K562 (cell line): ENCODE measurements around the gene STK36. TPM values are rescaled to one million over a fixed set of nuclear protein-coding genes. Genes with fewer than 3 reads are reported as not detected.

ENCODE experiments used
- ARID1B ChIP-seq: fragments of 450-650 bp; IDR thresholded peaks from 2 replicates; pipeline ENCODE4 v1.6.1; 2016; ENCODE audit warnings: antibody characterized with exemption, mild to moderate bottlenecking, inconsistent platforms
- CXXC5 ChIP-seq: fragments of 250-450 bp; sonication (Bioruptor Pico); IDR thresholded peaks from 2 replicates; pipeline ENCODE4 v1.8.0; 2022; ENCODE audit warnings: inconsistent platforms, mild to moderate bottlenecking, moderate library complexity
- ERF ChIP-seq: fragments of 450-650 bp; formaldehyde crosslinking; IDR thresholded peaks from 2 replicates; pipeline ENCODE4 v1.4.0; 2020; ENCODE audit warnings: mild to moderate bottlenecking, mixed read lengths
- HDAC1 ChIP-seq, 2 experiments: fragments of 450-650 bp; IDR thresholded peaks; 2 replicates each; pipeline ENCODE4 v1.6.1; 2016 to 2017; ENCODE audit warnings: inconsistent platforms in 1 of 2, mild to moderate bottlenecking in 1 of 2, moderate library complexity in 1 of 2
- HNRNPK ChIP-seq: fragments of 200-400 bp; formaldehyde crosslinking; IDR thresholded peaks from one replicate; pipeline ENCODE4 v1.6.1; 2018; ENCODE audit warnings: mild to moderate bottlenecking, low read depth, low read length; ENCODE audit not compliant: poor library complexity, severe bottlenecking
- MEF2A ChIP-seq: IDR thresholded peaks from 2 replicates; pipeline ENCODE4 v1.6.1; 2011; ENCODE audit warnings: low read depth, mild to moderate bottlenecking, low read length, moderate library complexity; ENCODE audit not compliant: control insufficient read depth
- MTA3 ChIP-seq: fragments of 450-650 bp; formaldehyde crosslinking; IDR thresholded peaks from 2 replicates; pipeline ENCODE4 v1.6.1; 2017; ENCODE audit warnings: mild to moderate bottlenecking, borderline replicate concordance
- MYC ChIP-seq, 2 experiments: fragments of 250-450 bp in 1 of 2; sonication (Bioruptor Pico) in 1 of 2; IDR thresholded peaks; 2 replicates each; pipeline versions ENCODE4 v1.5.1 to v1.6.1; 2012 to 2021; ENCODE audit warnings: low read depth in 2 of 2, borderline replicate concordance in 1 of 2, improper control_type of control experiment in 1 of 2, low read length in 1 of 2, mild to moderate bottlenecking in 1 of 2, moderate library complexity in 1 of 2
- NFYB ChIP-seq: IDR thresholded peaks from 2 replicates; pipeline ENCODE4 v1.6.1; 2011; ENCODE audit warnings: mild to moderate bottlenecking, moderate library complexity; ENCODE audit not compliant: insufficient read length; ENCODE audit errors: extremely low read depth
- NONO ChIP-seq, 2 experiments: fragments of 200-400 bp in 1 of 2; fragments of 450-650 bp in 1 of 2; formaldehyde crosslinking in 1 of 2; IDR thresholded peaks; 2 replicates each; pipeline ENCODE4 v1.6.1; 2017; ENCODE audit warnings: low read depth in 2 of 2, mild to moderate bottlenecking in 2 of 2, moderate library complexity in 2 of 2, low read length in 1 of 2
- PCBP2 ChIP-seq: fragments of 200-400 bp; formaldehyde crosslinking; IDR thresholded peaks from 2 replicates; pipeline ENCODE4 v1.6.1; 2018; ENCODE audit warnings: low read length, low read depth, mild to moderate bottlenecking, moderate library complexity; ENCODE audit not compliant: poor library complexity, severe bottlenecking
- RAD51 ChIP-seq: fragments of 450-650 bp; IDR thresholded peaks from 2 replicates; pipeline ENCODE4 v1.7.1; 2016; ENCODE audit warnings: low read depth, mild to moderate bottlenecking, borderline replicate concordance
- SAFB2 ChIP-seq: fragments of 200-400 bp; formaldehyde crosslinking; IDR thresholded peaks from 2 replicates; pipeline ENCODE4 v1.6.1; 2018; ENCODE audit warnings: borderline replicate concordance, low read length, low read depth, moderate library complexity; ENCODE audit not compliant: severe bottlenecking
- SREBF2 ChIP-seq: sonication (generic); formaldehyde crosslinking; IDR thresholded peaks from 2 replicates; pipeline ENCODE4 v1.4.0; 2020; ENCODE audit warnings: mild to moderate bottlenecking, missing genetic modification reagents
- TARDBP ChIP-seq: fragments of 450-650 bp; IDR thresholded peaks from 2 replicates; pipeline ENCODE4 v1.6.1; 2016
- TCF3 ChIP-seq: sonication (generic); formaldehyde crosslinking; IDR thresholded peaks from 2 replicates; pipeline ENCODE4 v1.4.0; 2020; ENCODE audit warnings: mild to moderate bottlenecking, missing genetic modification reagents
- ZNF134 ChIP-seq: fragments of 250-450 bp; sonication (Bioruptor Pico); conservative IDR thresholded peaks from 2 replicates; pipeline ENCODE4 v1.4.0; 2020
- ZNF184 ChIP-seq: sonication (generic); formaldehyde crosslinking; IDR thresholded peaks from 2 replicates; pipeline ENCODE4 v1.5.0; 2020; ENCODE audit warnings: missing genetic modification reagents
- ZNF785 ChIP-seq: fragments of 250-450 bp; sonication (Bioruptor Pico); IDR thresholded peaks from 2 replicates; pipeline ENCODE4 v1.4.0; 2020; ENCODE audit warnings: mild to moderate bottlenecking
- polyA plus RNA-seq, 8 experiments: library from polyadenylated mRNA; depleted of rRNA in 4 of 8; stranded (reverse) in 5 of 8; unstranded in 3 of 8; fragments of >200 nt; fragmentation: Nextera tagmentation in 2 of 8; fragmentation: Illumina TruSeq in 1 of 8; extraction: Ambion mirVana in 2 of 8; extraction: Trizol in 1 of 8; gene quantifications; 2 replicates each; pipeline versions ENCODE4 v1.2.1 to v1.2.3, GENCODE V29; 2011 to 2014; ENCODE audit warnings: inconsistent platforms in 1 of 8, missing spikeins in 1 of 8
- total RNA-seq, 7 experiments: library from RNA; depleted of rRNA in 6 of 7; stranded (reverse); fragments of >200 nt in 6 of 7; fragmentation: Illumina TruSeq in 2 of 7; extraction: Trizol in 2 of 7; gene quantifications; 2 replicates each; pipeline versions ENCODE4 v1.2.1 to v1.2.3, GENCODE V29; 2011 to 2021; ENCODE audit warnings: low replicate concordance in 1 of 7
- TF ChIP-seq, protein P1 (sequence below), 3 experiments: IDR thresholded peaks in 2 of 3; conservative IDR thresholded peaks in 1 of 3; 2 replicates each; pipeline ENCODE4 v1.5.1; 2011 to 2012; ENCODE audit warnings: low read length in 3 of 3, mild to moderate bottlenecking in 3 of 3, control low read depth in 2 of 3, improper control_type of control experiment in 1 of 3, inconsistent platforms in 1 of 3, low read depth in 1 of 3, mixed read lengths in 1 of 3, moderate library complexity in 1 of 3; ENCODE audit not compliant: insufficient read depth in 2 of 3
- TF ChIP-seq, protein P2 (sequence below): sonication (generic); formaldehyde crosslinking; IDR thresholded peaks from 2 replicates; pipeline ENCODE4 v1.8.1; 2023; ENCODE audit warnings: mild to moderate bottlenecking, missing genetic modification reagents, moderate library complexity
- TF ChIP-seq, protein P3 (sequence below), 2 experiments: fragments of 200-800 bp in 1 of 2; sonication (Bioruptor generic) in 1 of 2; sonication (generic) in 1 of 2; formaldehyde crosslinking in 1 of 2; IDR thresholded peaks in 1 of 2; conservative IDR thresholded peaks in 1 of 2; 2 replicates each; pipeline versions ENCODE4 v1.5.0 to v1.6.1; 2016 to 2020; ENCODE audit warnings: missing compliant biosample characterization in 1 of 2, missing genetic modification characterization in 1 of 2, missing genetic modification reagents in 1 of 2

The STK36 gene
- total and polyA plus RNA-seq, 9 of the 15 experiments (the other 6 are each of a cell fraction or from before 2014, with no cell fraction given), result 3.5 to 12.4 (median 6.7) TPM

DNA sequence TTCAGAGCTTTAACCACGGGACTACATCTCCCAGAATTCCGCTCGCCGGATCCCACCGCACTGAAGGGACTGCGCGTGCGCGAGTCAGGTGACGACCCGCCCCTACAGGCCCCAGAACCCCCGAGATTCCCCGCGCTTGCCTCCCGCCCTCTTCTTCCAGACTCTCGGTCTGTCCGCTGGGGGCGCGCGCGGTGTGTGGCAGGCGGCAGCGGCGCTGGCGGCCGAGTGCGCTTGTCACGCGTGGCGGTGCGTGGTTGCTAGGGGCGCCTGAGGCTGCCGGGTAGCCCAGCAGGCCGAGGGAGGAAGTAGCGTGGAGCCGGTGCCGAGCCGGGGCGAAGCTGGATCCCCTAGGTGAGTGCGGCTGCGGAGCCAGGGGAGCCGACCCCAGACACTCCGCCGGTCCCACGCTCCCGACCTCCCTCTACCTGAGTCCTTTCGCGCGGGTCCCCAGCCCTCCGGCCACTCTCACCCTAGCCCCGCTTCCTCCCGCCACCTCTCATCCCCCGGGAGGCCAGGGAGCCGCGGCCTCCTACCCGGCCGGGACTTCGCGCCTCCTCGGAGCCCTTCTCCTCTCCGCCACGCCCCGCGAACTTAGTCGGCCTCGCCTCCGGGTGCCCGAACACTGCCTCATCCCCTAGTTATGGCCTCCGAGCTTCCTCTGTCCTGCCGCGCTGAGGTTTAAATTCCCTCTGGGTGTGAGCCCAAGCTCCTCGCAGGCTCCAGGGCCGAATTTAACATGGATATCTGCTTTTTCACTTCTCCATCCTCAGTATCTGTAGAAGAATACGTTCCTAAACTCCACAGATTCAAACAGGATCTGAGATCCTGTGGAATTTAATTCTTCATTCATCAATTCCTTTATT lies 39.0 kb downstream of the STK36 start, which contains the start of gene TTLL4 (continued):
- TF ChIP-seq ZNF184 (no peak), CXXC5 (CRISPR knock-in tag) (peak; percentile 85), TARDBP (peak; percentile 91), SREBF2 (no peak), RAD51 (peak; percentile 71), PCBP2 (no peak), TCF3 (CRISPR knock-in tag) (peak; percentile 40; the same call in 1 of the 2 replicates), NONO (IDR thresholded peaks at IDR 0.05; ENCODE audit: low read depth in 2 of 2, low read length in 1 of 2) (peak in 1 of 2 experiments; percentile 47; a peak in 1 of 4 replicates), MYC (IDR thresholded peaks at IDR 0.05; ENCODE audit: low read depth, low read length) (peak; percentile 80; the same call in 1 of the 2 replicates), MYC (CRISPR knock-in tag; IDR thresholded peaks at IDR 0.05; ENCODE audit: borderline replicate concordance, low read depth) (no peak), ZNF134 (CRISPR knock-in tag) (no peak), HNRNPK (no peak), SAFB2 (no peak), HDAC1 (IDR thresholded peaks at IDR 0.05) (peak in 1 of 2 experiments; percentile 92; a peak in 2 of 4 replicates), MTA3 (peak; percentile 90), MEF2A (no peak), NFYB (no peak), ERF (CRISPR knock-in tag) (no peak), ZNF785 (CRISPR knock-in tag) (no peak), ARID1B (peak; percentile 6; the same call in 1 of the 2 replicates)
- TF ChIP-seq, protein P1, sequence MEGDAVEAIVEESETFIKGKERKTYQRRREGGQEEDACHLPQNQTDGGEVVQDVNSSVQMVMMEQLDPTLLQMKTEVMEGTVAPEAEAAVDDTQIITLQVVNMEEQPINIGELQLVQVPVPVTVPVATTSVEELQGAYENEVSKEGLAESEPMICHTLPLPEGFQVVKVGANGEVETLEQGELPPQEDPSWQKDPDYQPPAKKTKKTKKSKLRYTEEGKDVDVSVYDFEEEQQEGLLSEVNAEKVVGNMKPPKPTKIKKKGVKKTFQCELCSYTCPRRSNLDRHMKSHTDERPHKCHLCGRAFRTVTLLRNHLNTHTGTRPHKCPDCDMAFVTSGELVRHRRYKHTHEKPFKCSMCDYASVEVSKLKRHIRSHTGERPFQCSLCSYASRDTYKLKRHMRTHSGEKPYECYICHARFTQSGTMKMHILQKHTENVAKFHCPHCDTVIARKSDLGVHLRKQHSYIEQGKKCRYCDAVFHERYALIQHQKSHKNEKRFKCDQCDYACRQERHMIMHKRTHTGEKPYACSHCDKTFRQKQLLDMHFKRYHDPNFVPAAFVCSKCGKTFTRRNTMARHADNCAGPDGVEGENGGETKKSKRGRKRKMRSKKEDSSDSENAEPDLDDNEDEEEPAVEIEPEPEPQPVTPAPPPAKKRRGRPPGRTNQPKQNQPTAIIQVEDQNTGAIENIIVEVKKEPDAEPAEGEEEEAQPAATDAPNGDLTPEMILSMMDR (IDR thresholded peaks at IDR 0.05 in 2 of 3, conservative IDR thresholded peaks at IDR 0.05 in 1 of 3; ENCODE audit: insufficient read depth in 2 of 3, low read depth in 1 of 3, low read length in 3 of 3), result peak; percentile 71 to 89 (median 81)
- TF ChIP-seq, protein P2, sequence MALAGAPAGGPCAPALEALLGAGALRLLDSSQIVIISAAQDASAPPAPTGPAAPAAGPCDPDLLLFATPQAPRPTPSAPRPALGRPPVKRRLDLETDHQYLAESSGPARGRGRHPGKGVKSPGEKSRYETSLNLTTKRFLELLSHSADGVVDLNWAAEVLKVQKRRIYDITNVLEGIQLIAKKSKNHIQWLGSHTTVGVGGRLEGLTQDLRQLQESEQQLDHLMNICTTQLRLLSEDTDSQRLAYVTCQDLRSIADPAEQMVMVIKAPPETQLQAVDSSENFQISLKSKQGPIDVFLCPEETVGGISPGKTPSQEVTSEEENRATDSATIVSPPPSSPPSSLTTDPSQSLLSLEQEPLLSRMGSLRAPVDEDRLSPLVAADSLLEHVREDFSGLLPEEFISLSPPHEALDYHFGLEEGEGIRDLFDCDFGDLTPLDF, result peak; percentile 41; the same call in 1 of the 2 replicates
- TF ChIP-seq, protein P3, sequence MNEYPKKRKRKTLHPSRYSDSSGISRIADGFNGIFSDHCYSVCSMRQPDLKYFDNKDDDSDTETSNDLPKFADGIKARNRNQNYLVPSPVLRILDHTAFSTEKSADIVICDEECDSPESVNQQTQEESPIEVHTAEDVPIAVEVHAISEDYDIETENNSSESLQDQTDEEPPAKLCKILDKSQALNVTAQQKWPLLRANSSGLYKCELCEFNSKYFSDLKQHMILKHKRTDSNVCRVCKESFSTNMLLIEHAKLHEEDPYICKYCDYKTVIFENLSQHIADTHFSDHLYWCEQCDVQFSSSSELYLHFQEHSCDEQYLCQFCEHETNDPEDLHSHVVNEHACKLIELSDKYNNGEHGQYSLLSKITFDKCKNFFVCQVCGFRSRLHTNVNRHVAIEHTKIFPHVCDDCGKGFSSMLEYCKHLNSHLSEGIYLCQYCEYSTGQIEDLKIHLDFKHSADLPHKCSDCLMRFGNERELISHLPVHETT (CRISPR knock-in tag; conservative IDR thresholded peaks at IDR 0.05 in 1 of 2, IDR thresholded peaks at IDR 0.05 in 1 of 2), result no peak
